Activated CD4-positive, alpha-beta T cell treated with anti-CD3 and anti-CD28 coated beads for 4 hours (primary cell): ENCODE data around the gene MYT1.
"Not testable (repeated sequence)": the region's sequence is repeated elsewhere in the genome, so short reads cannot be mapped to it uniquely, and the experiment has no call there.

ENCODE experiments used
- DNase-seq, 2 donors: peaks; one replicate each; pipeline ENCODE4 v3.0.0-alpha.2; 2020

Gene MYT1

GRCh38 chr20:64283646-64284045, 119.4 kb downstream of the MYT1 start:
- DNase-seq = no peak

GRCh38 chr20:64285579-64286446, 121.6 kb downstream of the MYT1 start:
- DNase-seq = peak; percentile 57 to 74

- DNase-seq = not testable (repeated sequence)
Observed at GRCh38 chr20:64286447-64287263, 122.4 kb downstream of the MYT1 start.

- not testable (repeated sequence) for DNase-seq
Observed at GRCh38 chr20:64287264-64287590, 123.0 kb downstream of the MYT1 start.
